NT2/D1 (cell line): ENCODE data around the gene STN1.
A peak's percentile ranks its signal among the peaks of the same experiment; 100 is the strongest.

ENCODE experiments used
- DNase-seq: peaks from one replicate; pipeline ENCODE4 v3.0.0-alpha.2; 2011; ENCODE audit warnings: low read depth, low spot score
- H3K27me3 ChIP-seq: 2 replicates; pipeline ENCODE4 v1.6.0; 2011; ENCODE audit warnings: mild to moderate bottlenecking; ENCODE audit not compliant: insufficient read length, insufficient read depth
- H3K36me3 ChIP-seq: 2 replicates; pipeline ENCODE4 v1.6.1; 2011; ENCODE audit warnings: mild to moderate bottlenecking, low read length, mixed read lengths; ENCODE audit not compliant: insufficient read depth, insufficient read length
- H3K4me1 ChIP-seq: 2 replicates; pipeline ENCODE4 v1.5.1; 2011; ENCODE audit not compliant: insufficient read depth, insufficient read length
- H3K4me3 ChIP-seq: 2 replicates; pipeline ENCODE4 v1.5.1; 2011; ENCODE audit warnings: low read depth; ENCODE audit not compliant: insufficient read length
- H3K9ac ChIP-seq: 2 replicates; pipeline ENCODE4 v1.6.0; 2011; ENCODE audit warnings: low read depth; ENCODE audit not compliant: insufficient read length
- H3K9me3 ChIP-seq: 2 replicates; pipeline ENCODE4 v1.5.1; 2011; ENCODE audit warnings: mild to moderate bottlenecking, low read length; ENCODE audit not compliant: insufficient read depth
- SUZ12 ChIP-seq: IDR thresholded peaks from 2 replicates; pipeline ENCODE4 v1.6.1; 2011; ENCODE audit not compliant: insufficient read length, insufficient read depth; ENCODE audit errors: extremely low read depth
- YY1 ChIP-seq: IDR thresholded peaks from 2 replicates; pipeline ENCODE4 v1.6.1; 2011; ENCODE audit not compliant: insufficient read length, insufficient read depth
- ZNF274 ChIP-seq: IDR thresholded peaks from 2 replicates; pipeline ENCODE4 v1.6.1; 2011; ENCODE audit warnings: mild to moderate bottlenecking, low read depth, low read length

The STN1 gene

DNA sequence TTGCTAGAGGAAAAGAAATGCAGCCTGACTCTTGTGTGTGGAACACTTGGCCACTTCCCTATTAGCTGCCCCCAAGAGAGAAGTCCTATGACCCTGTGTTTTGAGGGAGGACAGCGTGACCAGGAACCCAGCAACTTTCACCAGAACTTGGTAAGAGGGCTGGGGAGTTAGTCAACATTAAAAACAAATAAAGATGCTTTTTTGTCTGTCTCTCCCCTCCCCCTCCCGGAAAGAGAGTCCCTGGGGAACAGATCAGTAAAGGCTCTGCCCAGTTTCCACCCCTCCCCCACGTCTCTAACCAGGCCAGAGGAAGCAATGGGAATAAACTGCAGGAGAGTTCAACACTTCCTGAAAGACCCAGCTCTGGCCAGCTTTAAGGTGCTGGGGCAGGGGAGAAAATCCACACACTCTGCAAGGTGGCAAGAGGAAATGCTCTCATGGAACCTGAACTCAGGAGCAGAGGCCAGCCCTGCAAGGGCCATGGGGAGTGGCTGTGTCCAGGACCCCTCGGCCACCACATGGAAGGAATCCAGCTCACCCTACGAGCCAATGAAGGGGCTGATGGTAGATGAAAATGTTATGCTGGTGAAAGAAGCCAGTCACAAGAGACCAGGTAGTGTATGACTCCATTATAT lies 84.1 kb downstream of the STN1 start:
- Histone ChIP-seq H3K9ac (peak overlapping the region; percentile 53), H3K4me1 (no peaks in the 10 kb centered on the region), H3K9me3 (peaks cover 6% of the 10 kb centered on the region; the same call in 1 of the 2 replicates), H3K4me3 (no peak overlapping the region), H3K36me3 (no peaks in the 10 kb centered on the region), H3K27me3 (no peaks in the 10 kb centered on the region)
- no peak for DNase-seq
- TF ChIP-seq ZNF274 (no peak), SUZ12 (no peak), YY1 (no peak)

DNA sequence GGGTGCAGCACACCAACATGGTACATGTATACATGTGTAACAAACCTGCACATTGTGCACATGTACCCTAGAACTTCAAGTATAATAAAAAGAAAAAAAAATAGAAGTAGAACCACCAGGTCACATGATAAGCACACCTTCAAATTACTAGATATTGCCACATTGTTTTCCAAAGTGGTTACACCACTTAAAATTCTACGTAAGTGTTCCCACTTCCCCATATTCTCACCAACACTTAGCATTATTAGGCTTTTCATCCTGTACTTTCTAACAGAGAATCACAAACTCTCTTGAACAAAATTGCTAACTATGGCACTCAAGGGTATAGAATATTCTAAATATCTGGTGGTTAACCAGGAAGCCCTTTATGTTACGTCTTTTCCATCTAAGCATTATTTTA lies 85.2 kb downstream of the STN1 start:
- H3K9ac ChIP-seq = no peak overlapping the region
- no peaks in the 10 kb centered on the region for H3K4me1 ChIP-seq
- no peaks in the 10 kb centered on the region for H3K36me3 ChIP-seq
- H3K27me3 ChIP-seq = no peaks in the 10 kb centered on the region
- peaks cover 6% of the 10 kb centered on the region; the same call in 1 of the 2 replicates for H3K9me3 ChIP-seq
- no peak for TF ChIP-seq SUZ12
- no peak for TF ChIP-seq YY1
- no peak for TF ChIP-seq ZNF274
- no peak for DNase-seq
- no peak overlapping the region for H3K4me3 ChIP-seq
